ENCODE measurements around the gene SDK2. TPM values are rescaled to one million over a fixed set of nuclear protein-coding genes. Genes with fewer than 3 reads are reported as not detected.

The SDK2 gene
- total and polyA plus RNA-seq, 9 of the 15 experiments (the other 6 are each of a cell fraction or from before 2014, with no cell fraction given) = 0.04 TPM; not detected in 8

DNA sequence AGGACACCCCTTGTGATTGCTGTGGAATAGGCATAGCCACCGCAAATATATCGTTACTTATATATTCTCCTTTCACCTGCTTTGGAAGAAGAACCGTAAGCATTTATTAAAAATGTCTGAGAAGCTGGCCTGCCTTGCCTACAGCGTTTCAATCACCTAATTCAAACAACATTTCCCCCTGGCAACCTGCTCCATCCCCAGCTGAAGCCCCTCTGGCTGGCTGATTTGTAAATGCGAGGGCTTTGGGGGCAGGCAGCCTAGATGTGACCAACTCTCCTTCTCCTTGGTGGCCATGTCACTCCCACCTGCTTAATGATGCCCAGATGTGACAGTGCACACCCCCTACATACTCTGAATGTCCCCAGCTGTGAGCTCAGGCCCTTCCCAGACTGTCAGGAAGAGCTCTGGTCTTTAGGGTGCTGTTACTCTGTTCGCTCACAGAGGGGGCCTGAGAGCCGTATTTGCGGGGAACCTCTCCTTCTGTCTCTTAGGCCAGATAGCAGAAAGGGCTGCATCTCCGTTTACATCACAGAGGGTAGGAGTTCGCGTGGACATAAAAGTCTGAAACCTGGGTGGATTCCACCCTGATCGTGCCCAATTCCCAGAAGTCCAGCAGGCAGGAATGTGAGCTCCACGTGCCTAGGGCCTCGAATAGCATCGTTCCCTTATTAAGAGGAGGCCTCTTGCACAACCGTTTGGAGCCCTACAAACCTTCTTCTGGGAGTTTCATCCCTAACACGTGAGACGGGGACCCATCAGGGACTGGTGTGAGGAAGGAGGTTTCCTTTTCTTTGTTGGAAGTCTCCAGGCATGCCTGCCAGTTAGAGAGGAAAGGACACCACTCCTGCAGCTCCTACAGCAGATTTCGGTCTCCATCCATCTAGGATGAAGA, 2.4 kb upstream of the SDK2 start:
- ChIA-PET POLR2A (interaction anchor here (1.0 kb wide), 1 partner anchor 15 kb away, joined by 3 read pairs; no protein-coding TSS in a partner anchor), CTCF (ENCODE audit: low intra/inter-chr PET ratio) (no interaction called here)
- Histone ChIP-seq H3K79me2 (ENCODE audit: control insufficient read depth, insufficient read depth, low read length) (no peaks in the 10 kb centered on the region), H3K9ac (ENCODE audit: insufficient read depth in 1 of 2, low read depth in 2 of 2, low read length in 2 of 2) (no peak overlapping the region), H2AFZ (ENCODE audit: low read depth, low read length) (no peak overlapping the region), H3K4me3 (no peak overlapping the region), H3K4me1 (replicated peaks in 1 of 2; ENCODE audit: control insufficient read depth in 2 of 2, insufficient read depth in 2 of 2, low read length in 2 of 2) (peaks cover 0 to 8% of the 10 kb centered on the region in 2 experiments; a peak in 1 of 5 replicates), H3K36me3 (ENCODE audit: control insufficient read depth, insufficient read depth, low read length) (no peaks in the 10 kb centered on the region), H3K9me1 (ENCODE audit: control insufficient read depth, insufficient read depth, low read length) (no peaks in the 10 kb centered on the region), H4K20me1 (replicated peaks; ENCODE audit: control insufficient read depth, insufficient read depth, low read length) (no peaks in the 10 kb centered on the region; the same call in 1 of the 2 replicates), H3K27me3 (ENCODE audit: control insufficient read depth in 2 of 2, insufficient read depth in 2 of 2, low read length in 2 of 2) (peaks cover 0 to 18% of the 10 kb centered on the region in 2 experiments; a peak in 3 of 5 replicates), H3K9me3 (replicated peaks; ENCODE audit: control insufficient read depth, insufficient read depth, low read depth, low read length) (no peaks in the 10 kb centered on the region), H3K4me2 (ENCODE audit: insufficient read depth, low read length) (no peak overlapping the region), H3K27ac (ENCODE audit: extremely low read depth, low read depth, low read length) (no peak overlapping the region)
- in situ Hi-C loops (cut with MboI) = no loop called here
- TF ChIP-seq CBFA2T2 (conservative IDR thresholded peaks at IDR 0.05) (no peak), RAD21 (CRISPR knock-in tag; conservative IDR thresholded peaks at IDR 0.05 in 1 of 2, IDR thresholded peaks at IDR 0.05 in 1 of 2) (peak in 1 of 2 experiments; percentile 7; a peak in 1 of 4 replicates), ZNF354B (CRISPR knock-in tag; IDR thresholded peaks at IDR 0.05) (no peak)
- TF ChIP-seq, protein P1, sequence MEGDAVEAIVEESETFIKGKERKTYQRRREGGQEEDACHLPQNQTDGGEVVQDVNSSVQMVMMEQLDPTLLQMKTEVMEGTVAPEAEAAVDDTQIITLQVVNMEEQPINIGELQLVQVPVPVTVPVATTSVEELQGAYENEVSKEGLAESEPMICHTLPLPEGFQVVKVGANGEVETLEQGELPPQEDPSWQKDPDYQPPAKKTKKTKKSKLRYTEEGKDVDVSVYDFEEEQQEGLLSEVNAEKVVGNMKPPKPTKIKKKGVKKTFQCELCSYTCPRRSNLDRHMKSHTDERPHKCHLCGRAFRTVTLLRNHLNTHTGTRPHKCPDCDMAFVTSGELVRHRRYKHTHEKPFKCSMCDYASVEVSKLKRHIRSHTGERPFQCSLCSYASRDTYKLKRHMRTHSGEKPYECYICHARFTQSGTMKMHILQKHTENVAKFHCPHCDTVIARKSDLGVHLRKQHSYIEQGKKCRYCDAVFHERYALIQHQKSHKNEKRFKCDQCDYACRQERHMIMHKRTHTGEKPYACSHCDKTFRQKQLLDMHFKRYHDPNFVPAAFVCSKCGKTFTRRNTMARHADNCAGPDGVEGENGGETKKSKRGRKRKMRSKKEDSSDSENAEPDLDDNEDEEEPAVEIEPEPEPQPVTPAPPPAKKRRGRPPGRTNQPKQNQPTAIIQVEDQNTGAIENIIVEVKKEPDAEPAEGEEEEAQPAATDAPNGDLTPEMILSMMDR (IDR thresholded peaks at IDR 0.05 in 2 of 3, conservative IDR thresholded peaks at IDR 0.05 in 1 of 3; ENCODE audit: insufficient read depth in 2 of 3, low read depth in 1 of 3, low read length in 3 of 3) = peak; percentile 20 to 32 (median 27); a peak in 3 of 6 replicates
- WGBS (ENCODE audit: insufficient coverage, low coverage, missing lambda C conversion rate) = 2% methylated on average over 19 of the region's 19 CpGs
- intact Hi-C loops (cut with micrococcal nuclease) = no loop called here
- peak in 1 of 4 experiments; percentile 20 for DNase-seq (ENCODE audit: extremely low read depth in 1 of 4, low spot score in 3 of 4)
- BruUV-seq (replicated peaks) = no TSS peak
- FAIRE-seq = no peak
- peak; percentile 70 for ATAC-seq

Measured in K562 (cell line).